ENCODE results near the gene CDH22.

- TF ChIP-seq, protein P1, sequence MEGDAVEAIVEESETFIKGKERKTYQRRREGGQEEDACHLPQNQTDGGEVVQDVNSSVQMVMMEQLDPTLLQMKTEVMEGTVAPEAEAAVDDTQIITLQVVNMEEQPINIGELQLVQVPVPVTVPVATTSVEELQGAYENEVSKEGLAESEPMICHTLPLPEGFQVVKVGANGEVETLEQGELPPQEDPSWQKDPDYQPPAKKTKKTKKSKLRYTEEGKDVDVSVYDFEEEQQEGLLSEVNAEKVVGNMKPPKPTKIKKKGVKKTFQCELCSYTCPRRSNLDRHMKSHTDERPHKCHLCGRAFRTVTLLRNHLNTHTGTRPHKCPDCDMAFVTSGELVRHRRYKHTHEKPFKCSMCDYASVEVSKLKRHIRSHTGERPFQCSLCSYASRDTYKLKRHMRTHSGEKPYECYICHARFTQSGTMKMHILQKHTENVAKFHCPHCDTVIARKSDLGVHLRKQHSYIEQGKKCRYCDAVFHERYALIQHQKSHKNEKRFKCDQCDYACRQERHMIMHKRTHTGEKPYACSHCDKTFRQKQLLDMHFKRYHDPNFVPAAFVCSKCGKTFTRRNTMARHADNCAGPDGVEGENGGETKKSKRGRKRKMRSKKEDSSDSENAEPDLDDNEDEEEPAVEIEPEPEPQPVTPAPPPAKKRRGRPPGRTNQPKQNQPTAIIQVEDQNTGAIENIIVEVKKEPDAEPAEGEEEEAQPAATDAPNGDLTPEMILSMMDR (conservative IDR thresholded peaks at IDR 0.05): no peak
- no peak for TF ChIP-seq ZFX (IDR thresholded peaks at IDR 0.05)
Measured at GRCh38 chr20:46178891-46179290, 129.4 kb downstream of the CDH22 start.

Measured in C4-2B (cell line).